HG02642 (cell line): ENCODE results near the gene SEPTIN10.
"Not testable (repeated sequence)": the region's sequence is repeated elsewhere in the genome, so short reads cannot be mapped to it uniquely, and the experiment has no call there.

Experiments
- ATAC-seq: cut with Tn5 transposase; IDR thresholded peaks from one replicate; pipeline ENCODE4 v1.9.1; 2021; ENCODE audit warnings: mild to moderate bottlenecking; ENCODE audit not compliant: unreplicated experiment, poor library complexity

The SEPTIN10 gene

DNA sequence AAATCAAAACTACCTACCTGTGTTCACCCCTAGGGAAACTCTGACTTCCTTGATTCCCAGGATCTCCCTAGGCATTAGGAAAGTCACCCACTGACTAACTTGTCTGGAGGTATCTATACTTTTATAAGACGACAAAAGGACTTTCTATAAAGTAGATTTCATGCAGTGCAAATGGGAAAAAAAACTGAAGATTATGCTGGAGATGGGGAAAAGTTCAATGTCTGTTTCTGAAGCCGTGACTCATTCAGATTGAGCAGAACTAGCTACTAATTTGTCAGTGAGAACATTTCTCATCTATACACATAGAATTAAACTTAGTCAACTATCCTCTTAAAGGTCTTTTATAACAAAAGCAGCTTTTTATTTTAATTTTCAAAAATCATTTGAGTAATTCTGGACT is 6.0 kb downstream of the SEPTIN10 start:
- no peak for ATAC-seq

DNA sequence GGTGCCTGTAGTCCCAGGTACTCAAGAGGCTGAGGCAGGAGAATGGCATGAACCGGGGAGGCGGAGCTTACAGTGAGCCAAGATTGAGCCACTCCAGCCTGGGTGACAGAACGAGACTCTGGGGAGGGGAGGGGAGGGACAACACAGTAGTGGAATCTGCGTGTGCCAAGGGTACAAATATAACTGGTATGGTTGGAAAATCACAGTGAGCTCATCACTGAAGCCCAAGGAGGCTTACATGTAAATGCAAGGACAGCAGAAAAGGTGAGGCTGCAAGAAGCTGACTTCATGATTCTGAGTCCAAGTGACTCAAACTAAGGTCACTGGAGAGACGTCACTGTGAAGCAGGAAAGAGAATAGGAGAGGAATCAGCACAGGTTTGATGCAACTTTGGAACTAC is 9.2 kb downstream of the SEPTIN10 start:
- ATAC-seq = no peak

DNA sequence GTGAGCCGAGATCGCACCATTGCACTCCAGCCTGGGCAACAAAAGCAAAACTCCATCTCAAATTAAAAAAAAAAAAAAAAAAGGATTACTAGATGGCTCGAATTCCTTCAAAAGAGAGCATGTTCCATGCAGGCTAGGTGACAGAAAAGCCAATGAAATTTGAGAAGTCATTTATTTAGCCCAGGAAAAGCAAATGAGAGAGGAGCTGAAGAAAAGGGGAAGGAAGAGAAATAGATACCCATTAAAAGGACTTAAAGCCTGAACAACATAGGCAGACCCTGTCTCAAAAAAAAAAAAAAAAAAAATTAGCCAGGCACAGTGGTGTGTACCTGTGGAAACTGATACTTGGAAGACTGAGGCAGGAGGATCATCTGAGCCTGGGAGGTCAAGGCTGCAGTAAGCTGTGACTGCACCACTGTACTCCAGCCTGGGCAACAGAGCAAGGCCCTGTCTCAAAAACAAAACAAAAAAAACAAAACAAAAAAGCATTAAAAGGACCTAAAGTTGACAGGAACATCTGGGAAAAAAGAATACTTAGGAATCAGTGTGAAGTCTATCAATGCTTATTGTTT is 11.1 kb downstream of the SEPTIN10 start:
- ATAC-seq = no peak

DNA sequence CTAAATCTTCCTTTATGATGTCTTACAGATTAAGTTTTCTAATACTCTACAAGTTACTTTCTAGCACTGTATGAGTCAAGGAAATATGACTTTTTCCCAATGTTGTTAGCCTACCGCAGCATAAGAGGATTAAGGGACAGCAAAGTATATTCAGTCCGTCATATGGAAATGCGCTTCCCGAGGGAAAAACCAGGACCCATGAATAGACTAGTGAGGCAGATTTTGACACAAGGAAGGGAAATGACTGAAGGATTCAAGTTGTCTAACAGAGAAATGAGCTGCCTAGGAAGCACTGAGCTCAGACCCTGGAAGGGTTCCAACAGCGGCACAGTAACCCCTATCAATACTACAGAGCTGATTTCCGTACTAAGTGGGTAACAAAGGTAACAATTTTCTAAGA is 12.0 kb downstream of the SEPTIN10 start:
- no peak for ATAC-seq

DNA sequence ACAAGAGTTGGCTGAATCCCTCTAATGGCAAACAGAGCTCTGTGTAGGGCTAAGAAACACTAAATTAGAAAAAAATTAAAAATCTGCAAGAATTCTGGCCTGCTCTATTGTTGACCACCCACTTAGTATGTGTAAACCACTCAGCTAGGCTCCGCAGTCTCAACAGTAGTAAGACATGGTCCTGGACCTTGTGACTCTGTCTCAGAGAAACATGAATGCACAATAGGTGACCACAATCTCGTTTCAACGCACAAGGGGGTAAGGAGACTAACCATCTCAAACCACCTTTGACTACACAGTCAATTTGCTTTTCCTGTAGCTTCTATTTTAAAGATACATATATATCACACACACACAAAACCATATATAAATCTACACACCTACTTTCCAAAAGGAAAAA is 16.5 kb downstream of the SEPTIN10 start:
- ATAC-seq = no peak

DNA sequence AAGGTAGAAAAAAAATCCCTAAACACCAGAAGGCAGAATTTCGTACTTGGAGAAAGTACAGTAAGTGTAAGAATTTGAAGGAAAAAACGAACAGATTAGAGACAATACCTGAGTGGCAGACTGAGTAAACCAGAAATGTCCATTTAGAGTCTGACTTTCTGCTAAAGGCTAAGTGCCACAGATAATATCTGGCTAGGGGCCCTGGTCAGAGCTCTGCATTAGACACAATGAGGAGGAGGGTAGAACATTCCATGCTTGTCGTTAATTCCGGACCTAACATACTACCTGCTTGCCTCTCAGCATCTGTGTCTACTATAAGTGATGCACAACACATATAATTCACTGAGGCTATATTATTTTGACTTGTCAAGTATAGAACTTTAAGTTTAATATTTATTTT is 18.1 kb downstream of the SEPTIN10 start:
- ATAC-seq = no peak

DNA sequence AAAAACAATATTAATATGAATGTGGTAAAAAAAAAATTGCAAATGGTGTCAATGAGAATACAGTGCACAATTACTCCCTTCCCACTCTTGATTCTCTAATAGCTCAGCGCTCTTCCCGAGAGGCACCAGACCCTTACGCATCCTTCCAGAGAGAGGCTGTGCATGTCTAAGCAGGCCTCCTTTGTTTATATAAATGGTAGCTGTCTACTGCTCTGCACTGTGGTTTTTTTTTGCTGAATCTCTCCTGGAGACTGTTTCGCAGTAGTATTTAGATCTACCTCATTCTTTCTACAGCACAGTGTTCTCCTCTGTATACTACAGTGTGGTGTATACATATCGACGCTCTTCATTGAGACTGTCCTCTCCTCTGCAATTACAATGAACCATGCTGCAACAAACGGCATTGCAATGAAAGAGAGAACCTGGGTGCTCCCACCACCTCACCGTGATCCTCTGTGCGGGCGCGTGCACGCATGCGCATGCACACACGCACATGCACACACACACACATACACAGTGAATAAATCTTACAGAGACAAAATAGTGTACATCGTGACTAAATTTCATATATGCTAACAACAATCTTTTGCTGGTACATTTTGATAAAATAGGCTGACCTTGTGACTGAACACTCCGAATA is 19.4 kb downstream of the SEPTIN10 start:
- ATAC-seq = no peak

DNA sequence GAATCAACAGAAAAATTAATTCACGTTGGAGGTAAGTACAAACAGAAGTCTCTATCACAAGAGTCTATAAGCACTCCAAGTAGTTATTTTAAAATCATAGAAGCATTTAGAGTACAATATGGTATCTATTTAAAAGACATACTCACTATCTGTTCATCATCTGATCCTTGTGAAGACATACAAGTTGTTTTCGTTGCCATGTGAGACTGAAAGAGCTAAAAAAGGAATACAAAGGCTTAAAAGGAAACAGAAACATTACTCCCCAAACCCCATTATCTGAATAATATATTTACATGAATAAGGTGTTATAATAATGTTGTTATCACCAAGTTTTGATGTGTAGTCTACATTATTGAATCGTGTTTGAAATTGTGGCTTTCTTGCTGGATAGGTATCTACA is 20.9 kb downstream of the SEPTIN10 start:
- no peak for ATAC-seq

DNA sequence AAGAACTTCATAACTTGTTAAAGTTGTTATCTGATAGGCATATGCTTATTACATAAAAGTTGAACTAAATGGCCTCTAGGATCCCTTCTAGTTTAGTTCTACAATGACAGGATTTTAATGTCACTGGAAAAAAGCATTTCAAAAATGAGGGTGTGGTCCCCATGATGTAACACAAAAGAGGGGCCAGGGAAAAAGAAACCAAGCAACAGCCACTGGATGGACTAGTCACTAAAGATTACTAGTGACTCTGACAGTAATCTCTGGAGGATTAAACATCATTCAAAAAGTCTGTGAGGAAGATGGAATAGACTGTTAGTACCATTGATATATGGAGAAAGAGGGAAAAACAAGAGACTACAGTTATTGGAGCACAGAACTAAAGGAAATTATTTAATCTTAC is 22.6 kb downstream of the SEPTIN10 start:
- ATAC-seq = no peak

DNA sequence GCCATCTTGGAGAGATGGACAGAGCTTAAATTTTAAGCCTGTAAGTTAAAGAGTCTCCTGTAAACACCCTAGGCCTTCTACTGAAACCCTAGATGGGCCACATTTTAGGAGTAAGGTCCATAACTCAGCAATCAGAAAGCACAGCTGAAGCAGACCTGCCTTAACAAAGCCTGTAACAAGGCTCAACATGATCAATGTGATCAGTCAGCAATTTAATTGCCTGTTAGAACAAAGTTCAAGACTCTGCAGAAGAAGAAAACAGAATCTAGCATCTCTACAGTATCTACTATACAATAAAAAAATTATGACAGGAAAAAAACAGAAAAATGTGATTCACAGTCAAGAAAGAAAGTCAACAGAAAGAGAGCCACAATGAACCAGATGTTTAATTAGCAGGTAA is 27.1 kb downstream of the SEPTIN10 start:
- no peak for ATAC-seq

DNA sequence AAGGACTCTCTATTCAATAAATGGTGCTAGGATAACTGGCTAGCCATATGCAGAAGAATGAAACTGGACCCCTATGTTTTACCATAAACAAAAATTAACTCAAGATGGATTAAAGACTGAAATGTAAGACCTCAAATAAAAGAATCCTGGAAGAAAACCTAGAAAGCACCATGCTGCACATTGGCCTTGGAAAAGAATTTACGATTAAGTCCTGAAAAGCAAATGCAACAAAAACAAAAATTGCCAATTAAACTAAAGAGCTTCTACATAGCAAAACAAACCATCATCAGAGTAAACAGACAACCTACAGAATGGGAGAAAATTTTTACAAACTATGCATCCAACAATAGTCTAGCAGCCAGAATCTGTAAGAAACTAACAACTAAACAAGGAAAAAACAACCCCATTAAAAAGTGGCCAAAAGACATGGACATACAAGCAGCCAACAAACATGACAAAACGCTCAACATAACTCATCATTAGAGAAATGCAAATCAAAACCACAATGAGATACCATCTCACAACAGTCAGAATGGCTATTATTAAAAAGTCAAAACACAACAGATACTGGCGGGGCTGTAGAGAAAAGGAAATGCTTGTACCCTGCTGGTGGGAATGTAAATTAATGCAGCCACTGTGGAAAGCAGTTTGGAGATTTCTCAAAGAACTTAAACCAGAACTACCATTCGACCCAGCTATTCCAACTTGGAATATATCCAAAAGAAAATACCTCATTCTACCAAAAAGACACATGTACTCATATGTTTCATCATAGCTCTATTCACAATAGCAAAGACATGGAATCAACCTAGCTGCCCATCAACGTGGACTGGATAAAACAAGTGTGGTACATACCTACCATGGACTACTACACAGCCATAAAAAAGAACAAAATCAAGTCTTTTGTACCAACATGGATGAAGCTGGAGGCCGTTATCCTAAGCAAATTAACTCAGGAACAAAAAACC is 30.6 kb downstream of the SEPTIN10 start:
- no peak for ATAC-seq

DNA sequence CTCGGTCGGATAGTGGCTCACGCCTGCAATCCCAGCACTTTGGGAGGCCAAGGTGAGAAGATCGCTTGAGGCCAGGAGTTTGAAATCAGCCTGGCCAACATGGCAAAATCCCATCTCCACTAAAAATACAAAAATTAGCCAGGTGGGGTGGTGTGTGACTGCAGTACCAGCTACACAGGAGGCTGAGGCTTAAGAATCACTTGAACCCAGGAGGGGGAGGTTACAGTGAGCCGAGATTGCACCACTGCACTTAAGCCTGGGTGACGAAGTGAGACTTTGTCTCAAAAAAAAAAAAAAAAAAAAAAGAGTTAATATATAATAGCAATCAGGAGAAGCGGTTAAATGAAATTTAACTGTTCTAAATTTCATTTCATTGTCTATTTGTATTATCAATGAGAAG is 36.1 kb downstream of the SEPTIN10 start:
- not testable (repeated sequence) for ATAC-seq

DNA sequence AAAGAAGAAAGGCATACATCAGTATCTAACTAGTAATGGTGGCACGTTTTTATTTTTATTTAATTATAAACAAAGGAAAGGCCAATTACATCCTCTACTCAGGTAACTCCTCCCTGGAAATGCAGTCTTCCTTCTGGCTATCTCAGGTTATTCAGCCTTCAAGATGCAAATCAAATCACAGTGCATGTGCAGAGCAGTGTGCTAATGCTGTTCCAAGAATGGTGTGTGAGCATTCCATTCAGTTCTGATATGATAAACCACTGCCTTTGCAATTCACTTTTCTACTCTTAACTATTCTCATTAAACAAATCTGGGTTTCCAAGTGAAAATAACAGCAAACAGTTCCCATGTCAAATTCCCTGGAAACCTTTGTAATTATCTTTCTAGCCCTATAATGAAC is 38.4 kb downstream of the SEPTIN10 start:
- no peak for ATAC-seq

DNA sequence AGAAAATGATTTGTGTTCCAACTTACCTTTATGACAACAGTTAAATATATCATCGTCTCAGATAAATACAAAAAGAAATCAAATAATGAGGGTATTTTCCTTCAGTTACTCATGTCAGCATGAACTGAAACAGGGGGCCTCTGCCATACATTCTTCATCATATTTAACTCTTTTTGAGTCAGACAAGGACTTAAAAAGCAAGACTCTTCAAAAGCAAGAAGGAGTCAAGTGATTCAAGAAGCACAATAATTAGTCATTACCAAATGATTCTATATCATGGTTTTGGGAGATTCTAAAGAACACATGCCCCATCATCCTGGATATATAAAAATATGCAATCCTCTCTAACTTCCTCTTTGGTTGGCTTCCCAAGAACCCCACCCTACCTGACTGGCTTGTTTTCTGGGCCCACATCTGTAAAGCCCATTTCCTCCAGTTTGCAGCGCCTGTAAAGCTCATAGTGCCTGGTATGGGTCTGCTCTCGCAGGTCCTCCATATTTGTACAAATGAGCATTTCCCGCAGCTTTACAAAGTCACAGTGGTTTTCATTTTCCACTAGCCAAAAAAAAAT is 49.7 kb downstream of the SEPTIN10 start:
- no peak for ATAC-seq

DNA sequence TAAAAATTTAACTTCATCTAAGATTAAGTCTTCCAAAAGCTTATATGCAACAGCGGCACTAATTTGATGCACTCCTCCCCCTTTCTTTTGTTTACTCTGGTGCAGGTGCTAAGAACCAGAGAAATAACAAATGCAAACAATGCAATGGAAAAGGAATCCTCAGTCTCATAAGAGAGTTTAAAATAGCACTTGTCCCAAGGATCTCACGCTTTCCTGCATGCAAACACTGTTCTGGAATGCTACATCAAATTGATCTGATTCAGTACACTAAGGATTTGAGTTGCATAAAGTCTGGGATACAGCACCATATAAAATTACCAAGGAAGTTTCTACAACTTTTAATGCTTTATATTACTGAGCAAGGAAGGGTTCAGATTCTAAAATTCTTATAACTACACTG is 50.5 kb downstream of the SEPTIN10 start:
- no peak for ATAC-seq

DNA sequence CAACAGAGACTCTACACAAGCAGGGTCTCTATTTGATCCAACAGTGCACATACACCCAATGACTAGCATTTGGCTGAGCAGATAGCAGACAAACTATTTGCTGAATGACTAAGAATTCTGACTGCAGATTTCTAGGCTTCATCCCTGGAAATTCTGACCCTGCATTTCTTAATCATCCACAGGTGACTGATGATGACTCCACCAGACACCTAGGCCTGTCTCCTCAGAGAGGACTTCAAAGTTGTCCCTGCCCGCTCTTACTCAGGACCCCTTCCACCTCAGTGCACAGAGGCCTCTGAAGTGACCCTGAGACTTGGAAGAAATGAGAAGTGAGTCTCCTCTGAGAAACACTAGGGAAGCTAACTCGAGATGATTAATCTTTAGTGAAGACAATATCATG is 51.3 kb downstream of the SEPTIN10 start:
- no peak for ATAC-seq

DNA sequence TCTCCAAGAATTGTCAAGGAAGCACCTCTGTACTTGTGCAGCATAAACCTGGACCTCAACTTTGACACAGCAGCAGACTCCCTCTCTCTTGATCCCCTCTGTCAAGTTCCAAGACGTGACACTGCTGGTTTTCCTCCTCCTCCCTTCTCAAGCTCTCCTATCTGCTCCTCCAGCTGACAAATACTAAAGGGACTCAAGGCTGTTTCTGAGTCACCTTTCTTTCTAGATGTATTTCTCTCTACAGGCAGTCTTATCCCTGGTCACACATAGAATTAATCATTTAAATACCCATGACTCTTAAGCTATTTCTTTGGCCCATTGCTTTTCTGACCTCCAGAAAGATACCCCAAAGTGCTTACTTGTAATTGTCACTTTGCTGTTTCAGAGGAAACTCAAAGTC is 53.5 kb downstream of the SEPTIN10 start:
- no peak for ATAC-seq

DNA sequence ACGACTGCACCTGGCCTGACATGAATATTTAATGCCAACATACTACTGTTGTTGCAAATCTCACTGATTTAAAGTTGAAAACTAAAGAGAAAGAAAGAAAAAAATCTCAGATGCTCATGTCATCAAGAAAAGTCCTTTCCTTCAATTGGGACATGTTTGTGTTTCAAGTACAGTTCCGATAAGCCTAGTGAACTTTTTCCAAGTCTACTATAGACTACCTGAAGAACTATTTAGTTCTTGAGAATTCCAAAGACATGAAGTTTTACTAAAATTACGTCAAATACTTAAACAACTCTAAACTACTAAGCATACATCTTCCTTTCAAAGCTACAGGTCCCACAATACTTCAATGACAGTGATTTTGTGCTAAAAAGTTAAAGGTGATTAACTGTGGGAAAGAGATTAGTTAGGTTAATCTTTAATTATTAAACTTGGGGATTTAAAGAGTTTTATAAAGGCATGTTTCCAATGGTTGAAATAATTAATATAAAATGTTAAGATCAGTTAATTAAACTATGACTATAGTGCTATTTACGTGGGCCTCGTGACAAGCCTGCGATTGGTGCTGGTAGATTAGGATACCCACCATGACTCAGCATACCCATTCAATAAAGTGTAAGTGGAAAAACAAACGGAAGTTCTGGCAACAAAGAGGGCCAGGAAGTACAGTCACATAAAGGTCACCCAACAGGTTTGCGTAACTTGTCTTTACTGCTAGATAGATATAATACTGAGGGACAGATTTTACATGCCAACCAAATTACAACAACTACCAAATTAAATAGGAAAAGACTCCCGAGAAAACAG is 55.5 kb downstream of the SEPTIN10 start:
- ATAC-seq = no peak

DNA sequence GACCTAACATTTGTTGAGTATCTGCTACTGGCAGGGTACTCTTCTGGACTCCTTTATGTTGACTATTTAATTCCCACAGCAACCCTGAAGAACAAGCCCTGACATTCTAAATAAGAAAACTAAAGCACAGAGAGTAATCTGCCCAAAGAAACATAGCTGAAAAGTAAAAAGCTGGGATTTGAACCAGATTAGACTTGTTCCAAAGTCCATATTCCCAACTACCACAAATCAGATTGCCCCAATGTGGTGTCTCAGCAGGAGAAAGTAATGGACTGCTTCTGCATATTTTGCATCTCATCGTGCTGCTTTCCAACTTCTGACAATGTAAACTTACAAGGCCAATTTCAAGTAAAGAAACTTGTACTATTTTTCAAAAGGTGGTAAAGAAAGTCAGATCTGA is 56.5 kb downstream of the SEPTIN10 start:
- ATAC-seq = no peak

DNA sequence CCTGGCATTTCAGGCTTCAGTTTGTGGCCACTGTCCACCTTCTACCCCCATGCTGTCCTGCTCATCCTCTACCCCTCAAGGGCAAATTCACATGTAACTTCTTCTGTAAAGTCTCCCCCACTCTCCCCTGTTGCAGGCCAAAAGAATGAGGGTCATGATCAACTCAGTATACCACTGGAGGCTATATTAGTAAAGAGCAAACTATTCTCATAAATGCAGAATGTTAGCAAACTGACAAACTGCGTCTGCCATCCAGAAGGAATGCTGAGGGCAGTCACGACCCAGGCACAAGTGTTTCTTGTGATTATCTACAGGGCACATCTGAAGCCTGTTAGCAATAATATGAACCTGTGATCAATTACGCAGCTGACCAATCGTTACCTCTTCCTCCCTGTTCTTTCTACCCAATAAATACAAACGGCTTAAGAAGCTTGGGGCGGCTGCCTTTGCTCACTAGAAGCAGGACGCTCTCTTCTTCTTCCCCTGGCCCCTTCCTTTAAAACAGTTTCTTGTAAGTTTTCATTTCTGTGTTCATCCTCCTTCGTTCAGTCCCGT is 58.3 kb downstream of the SEPTIN10 start:
- ATAC-seq = no peak
